IMR-90 (cell line): ENCODE results near the gene SCYL3. TPM values are rescaled to one million over a fixed set of nuclear protein-coding genes. Genes with fewer than 3 reads are reported as not detected.

Source experiments
- ATAC-seq: fragments of 200-7000 bp; cut with Tn5 transposase; 2 replicates; pipeline ENCODE4 v1.9.1; 2020; ENCODE audit warnings: low read depth, mild to moderate bottlenecking, moderate library complexity
- BruUV-seq: library from RNA; stranded (reverse); fragments of 400-500 nt; replicated peaks from 2 replicates; lab custom pipeline; 2021; lab: Mats Ljungman, UMichigan
- CTCF ChIA-PET: fragments of 300-600 bp; formaldehyde crosslinking; extraction: SDS; loops from one replicate; lab custom pipeline; 2021; ENCODE audit warnings: antibody characterized with exemption; lab: Yijun Ruan, JAX
- POLR2A ChIA-PET: fragments of 300-600 bp; sonication (Branson Sonifier 250); formaldehyde crosslinking; loops from one replicate; lab custom pipeline; 2022; ENCODE audit warnings: antibody characterized with exemption; ENCODE audit not compliant: unreplicated experiment; lab: Charles Lee
- DNase-seq: peaks from one replicate; pipeline ENCODE4 v3.0.0; 2013
- H2AFZ ChIP-seq: replicated peaks from 2 replicates; pipeline ENCODE3; 2013; ENCODE audit warnings: low read length, mild to moderate bottlenecking; ENCODE audit not compliant: poor library complexity
- H2AK5ac ChIP-seq: 2 replicates; pipeline ENCODE4 v1.6.1; 2013; ENCODE audit warnings: low read depth, low read length, inconsistent platforms
- H2AK9ac ChIP-seq: replicated peaks from 2 replicates; pipeline ENCODE3; 2013; ENCODE audit warnings: mild to moderate bottlenecking, low read depth, low read length, moderate library complexity; ENCODE audit not compliant: poor library complexity
- H2BK120ac ChIP-seq: 2 replicates; pipeline ENCODE4 v1.6.1; 2013; ENCODE audit warnings: low read depth, low read length, inconsistent platforms
- H2BK15ac ChIP-seq: 3 replicates; pipeline ENCODE4 v1.6.1; 2013; ENCODE audit warnings: low read depth, low read length, inconsistent platforms
- H2BK20ac ChIP-seq: 2 replicates; pipeline ENCODE4 v1.6.1; 2013; ENCODE audit warnings: low read depth, mild to moderate bottlenecking, inconsistent platforms, low read length, moderate library complexity
- H2BK5ac ChIP-seq: 2 replicates; pipeline ENCODE4 v1.6.1; 2013; ENCODE audit warnings: mild to moderate bottlenecking, low read depth, low read length, inconsistent platforms; ENCODE audit not compliant: poor library complexity, severe bottlenecking
- H3K14ac ChIP-seq: replicated peaks from 2 replicates; pipeline ENCODE4 v1.6.1; 2013; ENCODE audit warnings: low read depth, low read length, inconsistent platforms
- H3K18ac ChIP-seq: 2 replicates; pipeline ENCODE4 v1.6.1; 2013; ENCODE audit warnings: low read depth, low read length, control low read depth
- H3K23ac ChIP-seq: 2 replicates; pipeline ENCODE4 v1.6.1; 2013; ENCODE audit warnings: low read depth, low read length, inconsistent platforms
- H3K27ac ChIP-seq: 2 replicates; pipeline ENCODE4 v1.5.1; 2013; ENCODE audit warnings: mild to moderate bottlenecking, control low read depth, low read length; ENCODE audit not compliant: insufficient read depth
- H3K27me3 ChIP-seq: 2 replicates; pipeline ENCODE4 v1.6.1; 2013; ENCODE audit warnings: low read length; ENCODE audit not compliant: control insufficient read depth, insufficient read depth
- H3K36me3 ChIP-seq: 2 replicates; pipeline ENCODE4 v1.6.1; 2013; ENCODE audit warnings: low read length, mixed read lengths; ENCODE audit not compliant: control insufficient read depth, insufficient read depth
- H3K4ac ChIP-seq: 2 replicates; pipeline ENCODE4 v1.6.1; 2013; ENCODE audit warnings: low read depth, low read length, inconsistent platforms
- H3K4me1 ChIP-seq: 2 replicates; pipeline ENCODE4 v1.6.1; 2013; ENCODE audit warnings: low read length, mixed read lengths; ENCODE audit not compliant: control insufficient read depth, insufficient read depth
- H3K4me2 ChIP-seq: 2 replicates; pipeline ENCODE4 v1.6.1; 2013; ENCODE audit warnings: low read depth, mild to moderate bottlenecking, control low read depth, low read length, moderate library complexity
- H3K4me3 ChIP-seq: 2 replicates; pipeline ENCODE4 v1.5.1; 2013; ENCODE audit warnings: low read depth, mild to moderate bottlenecking, control low read depth, low read length, moderate library complexity; ENCODE audit not compliant: insufficient read depth
- H3K56ac ChIP-seq: 2 replicates; pipeline ENCODE4 v1.6.1; 2013; ENCODE audit warnings: low read length, inconsistent platforms; ENCODE audit not compliant: insufficient read depth; ENCODE audit errors: extremely low read depth
- H3K79me1 ChIP-seq, 2 experiments: 2 replicates each; pipeline ENCODE4 v1.6.1; 2013; ENCODE audit warnings: low read length in 2 of 2, inconsistent platforms in 1 of 2, low read depth in 1 of 2
- H3K9ac ChIP-seq: 2 replicates; pipeline ENCODE4 v1.6.1; 2013; ENCODE audit warnings: low read depth, low read length, control low read depth
- H3K9me1 ChIP-seq: 2 replicates; pipeline ENCODE4 v1.6.1; 2013; ENCODE audit warnings: low read length, inconsistent platforms; ENCODE audit not compliant: insufficient read depth
- H3K9me3 ChIP-seq: 2 replicates; pipeline ENCODE4 v1.6.1; 2013; ENCODE audit warnings: low read length; ENCODE audit not compliant: control insufficient read depth, insufficient read depth
- H4K20me1 ChIP-seq: 2 replicates; pipeline ENCODE4 v1.6.1; 2013; ENCODE audit warnings: low read length, inconsistent platforms; ENCODE audit not compliant: insufficient read depth
- H4K5ac ChIP-seq: 2 replicates; pipeline ENCODE4 v1.6.1; 2013; ENCODE audit warnings: mild to moderate bottlenecking, low read depth, low read length, control low read depth
- H4K8ac ChIP-seq, 2 experiments: 2 replicates each; pipeline ENCODE4 v1.6.1; 2013; ENCODE audit warnings: low read depth in 2 of 2, low read length in 2 of 2, control low read depth in 1 of 2, inconsistent platforms in 1 of 2
- H4K91ac ChIP-seq: 2 replicates; pipeline ENCODE4 v1.6.1; 2013; ENCODE audit warnings: low read depth, low read length, inconsistent platforms; ENCODE audit not compliant: insufficient read depth
- BHLHE40 ChIP-seq: fragments of 150-350 bp; IDR thresholded peaks from 2 replicates; pipeline ENCODE4 v1.6.1; 2016; ENCODE audit warnings: mild to moderate bottlenecking, low read depth, low read length
- MAFK ChIP-seq: IDR thresholded peaks from 2 replicates; pipeline ENCODE4 v1.6.1; 2012; ENCODE audit warnings: low read depth, low read length, improper control_type of control experiment
- MAZ ChIP-seq: IDR thresholded peaks from 2 replicates; pipeline ENCODE4 v1.6.1; 2012; ENCODE audit warnings: low read depth, mild to moderate bottlenecking, low read length, improper control_type of control experiment, moderate library complexity, borderline replicate concordance
- RAD21 ChIP-seq: IDR thresholded peaks from 2 replicates; pipeline ENCODE4 v1.6.1; 2012; ENCODE audit warnings: low read length, improper control_type of control experiment
- RFX5 ChIP-seq: IDR thresholded peaks from 2 replicates; pipeline ENCODE4 v1.8.0; 2012; ENCODE audit warnings: low read depth, mild to moderate bottlenecking, low read length, moderate library complexity
- SMC3 ChIP-seq: fragments of 150-350 bp; IDR thresholded peaks from 2 replicates; pipeline ENCODE4 v1.6.1; 2016; ENCODE audit warnings: low read depth, mild to moderate bottlenecking, antibody characterized with exemption, low read length, moderate library complexity
- WGBS, 2 experiments: methylation state at CpG; one replicate each; pipeline versions ENCODE4 v1.1.5 to v1.1.7; 2013; ENCODE audit warnings: missing lambda C conversion rate in 2 of 2; ENCODE audit not compliant: insufficient read length in 1 of 2; ENCODE audit errors: extremely low coverage in 2 of 2; 5-methylcytosine and 5-hydroxymethylcytosine counted together
- dilution Hi-C: fragments of 300-500 bp; cut with HindIII; formaldehyde crosslinking; loops from one replicate; pipeline ENCODE4 v1.14.3; 2018; ENCODE audit warnings: low sequenced_read_pairs; ENCODE audit not compliant: unreplicated experiment
- in situ Hi-C: fragments of 300-500 bp; cut with MboI; formaldehyde crosslinking; loops from 3 replicates; pipeline ENCODE4 v1.14.3; 2019; ENCODE audit warnings: low sequenced_read_pairs, inconsistent platforms, mixed read lengths
- intact Hi-C: fragments of 100-400 bp; cut with micrococcal nuclease; formaldehyde crosslinking; loops from 2 replicates; pipeline ENCODE4 v1.10.0; 2022
- polyA plus RNA-seq, 3 experiments: library from polyadenylated mRNA; depleted of rRNA; stranded (reverse); fragments of >200 nt; gene quantifications; 2 replicates each; pipeline ENCODE4 v1.2.3, GENCODE V29; 2012; ENCODE audit warnings: low replicate concordance in 1 of 3
- total RNA-seq: library from RNA; depleted of rRNA; stranded (reverse); fragments of >200 nt; gene quantifications from 2 replicates; pipeline ENCODE4 v1.2.3, GENCODE V29; 2012
- TF ChIP-seq, protein P1 (sequence below): fragments of 150-350 bp; IDR thresholded peaks from 2 replicates; pipeline ENCODE4 v1.6.1; 2017; ENCODE audit warnings: mild to moderate bottlenecking, antibody characterized with exemption, low read length, low read depth
- TF ChIP-seq, protein P2 (sequence below): fragments of 150-350 bp; IDR thresholded peaks from 2 replicates; pipeline ENCODE4 v1.6.1; 2016; ENCODE audit warnings: low read depth, mild to moderate bottlenecking, low read length, moderate library complexity, borderline replicate concordance

SCYL3 gene
- total and polyA plus RNA-seq, 2 of the 4 experiments (the other 2 are of a cell fraction): 3.9 to 8.4 TPM

DNA sequence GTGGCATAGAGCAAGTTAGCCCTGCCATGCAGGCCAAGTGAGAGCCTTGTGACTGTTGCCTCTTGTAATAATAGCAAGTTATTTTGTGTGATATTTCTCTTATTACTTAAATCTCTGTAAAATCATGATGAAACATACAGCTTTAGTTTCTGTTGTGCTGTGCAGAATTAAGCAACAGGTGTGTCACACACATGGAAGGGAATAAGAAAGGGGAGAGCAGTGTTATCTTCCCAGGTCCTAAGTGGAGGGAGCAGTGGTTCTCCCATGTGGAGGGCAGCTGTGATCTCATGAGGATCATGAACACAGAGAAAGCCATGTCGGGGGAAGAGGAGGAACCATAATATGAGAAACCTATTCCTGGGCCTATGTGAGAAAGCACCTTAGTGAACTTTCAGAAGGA is 25.2 kb upstream of the SCYL3 start:
- Histone ChIP-seq H4K91ac (no peak overlapping the region), H3K27ac (no peak overlapping the region), H2AK5ac (no peak overlapping the region), H4K5ac (no peak overlapping the region), H2BK15ac (no peak overlapping the region), H2AFZ (no peak overlapping the region), H3K9ac (no peak overlapping the region), H3K4me1 (peaks cover 3% of the 10 kb centered on the region; the same call in 1 of the 2 replicates), H3K4me2 (no peak overlapping the region), H3K9me1 (no peaks in the 10 kb centered on the region), H3K79me1 (no peaks in the 10 kb centered on the region), H4K8ac (no peak overlapping the region), H3K4ac (no peak overlapping the region), H3K27me3 (no peaks in the 10 kb centered on the region), H2AK9ac (no peak overlapping the region), H2BK120ac (no peak overlapping the region), H3K14ac (no peak overlapping the region), H2BK5ac (no peak overlapping the region), H3K36me3 (0 out of 2 replicates have a peak, but pooled peaks cover 1% of the 10 kb centered on the region), H4K20me1 (no peaks in the 10 kb centered on the region), H3K18ac (no peak overlapping the region), H3K56ac (no peak overlapping the region), H3K23ac (no peak overlapping the region), H3K9me3 (no peaks in the 10 kb centered on the region), H2BK20ac (no peak overlapping the region), H3K4me3 (no peak overlapping the region)
- ATAC-seq (no peak), DNase-seq (no peak)
- CTCF ChIA-PET: no interaction called here
- no peak for TF ChIP-seq BHLHE40
- no peak for TF ChIP-seq MAFK
- TF ChIP-seq, protein P1, sequence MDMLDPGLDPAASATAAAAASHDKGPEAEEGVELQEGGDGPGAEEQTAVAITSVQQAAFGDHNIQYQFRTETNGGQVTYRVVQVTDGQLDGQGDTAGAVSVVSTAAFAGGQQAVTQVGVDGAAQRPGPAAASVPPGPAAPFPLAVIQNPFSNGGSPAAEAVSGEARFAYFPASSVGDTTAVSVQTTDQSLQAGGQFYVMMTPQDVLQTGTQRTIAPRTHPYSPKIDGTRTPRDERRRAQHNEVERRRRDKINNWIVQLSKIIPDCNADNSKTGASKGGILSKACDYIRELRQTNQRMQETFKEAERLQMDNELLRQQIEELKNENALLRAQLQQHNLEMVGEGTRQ: no peak
- no peak for TF ChIP-seq MAZ
- no peak for TF ChIP-seq RAD21
- TF ChIP-seq SMC3: no peak
- TF ChIP-seq RFX5: no peak
- TF ChIP-seq, protein P2, sequence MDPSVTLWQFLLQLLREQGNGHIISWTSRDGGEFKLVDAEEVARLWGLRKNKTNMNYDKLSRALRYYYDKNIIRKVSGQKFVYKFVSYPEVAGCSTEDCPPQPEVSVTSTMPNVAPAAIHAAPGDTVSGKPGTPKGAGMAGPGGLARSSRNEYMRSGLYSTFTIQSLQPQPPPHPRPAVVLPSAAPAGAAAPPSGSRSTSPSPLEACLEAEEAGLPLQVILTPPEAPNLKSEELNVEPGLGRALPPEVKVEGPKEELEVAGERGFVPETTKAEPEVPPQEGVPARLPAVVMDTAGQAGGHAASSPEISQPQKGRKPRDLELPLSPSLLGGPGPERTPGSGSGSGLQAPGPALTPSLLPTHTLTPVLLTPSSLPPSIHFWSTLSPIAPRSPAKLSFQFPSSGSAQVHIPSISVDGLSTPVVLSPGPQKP: no peak
- POLR2A ChIA-PET: no interaction called here
- dilution Hi-C loops (no loop called here), intact Hi-C loops (no loop called here), in situ Hi-C loops (loop anchor here (10.0 kb wide), 1 partner anchor 1006 kb away; no protein-coding TSS in a partner anchor)
- no TSS peak for BruUV-seq
- no CpG with 5 or more reads among the region's 1 CpG for WGBS, 2 experiments
